H4 (cell line): ENCODE measurements around the gene MIPEP. TPM values are rescaled to one million over a fixed set of nuclear protein-coding genes. Genes with fewer than 3 reads are reported as not detected.
"Not testable (repeated sequence)": the region's sequence is repeated elsewhere in the genome, so short reads cannot be mapped to it uniquely, and the experiment has no call there.

Experiments used
- DNase-seq: peaks from one replicate; pipeline ENCODE4 v3.0.0-alpha.2; 2015; ENCODE audit warnings: low spot score
- total RNA-seq: library from RNA; depleted of rRNA; stranded (reverse); fragments of >200 nt; shearing (Covaris generic); gene quantifications from 2 replicates; pipeline ENCODE4 v1.2.3, GENCODE V29; 2014

Gene MIPEP
- total RNA-seq, 1 experiment from 2014 or later, result 11.2 TPM

DNA sequence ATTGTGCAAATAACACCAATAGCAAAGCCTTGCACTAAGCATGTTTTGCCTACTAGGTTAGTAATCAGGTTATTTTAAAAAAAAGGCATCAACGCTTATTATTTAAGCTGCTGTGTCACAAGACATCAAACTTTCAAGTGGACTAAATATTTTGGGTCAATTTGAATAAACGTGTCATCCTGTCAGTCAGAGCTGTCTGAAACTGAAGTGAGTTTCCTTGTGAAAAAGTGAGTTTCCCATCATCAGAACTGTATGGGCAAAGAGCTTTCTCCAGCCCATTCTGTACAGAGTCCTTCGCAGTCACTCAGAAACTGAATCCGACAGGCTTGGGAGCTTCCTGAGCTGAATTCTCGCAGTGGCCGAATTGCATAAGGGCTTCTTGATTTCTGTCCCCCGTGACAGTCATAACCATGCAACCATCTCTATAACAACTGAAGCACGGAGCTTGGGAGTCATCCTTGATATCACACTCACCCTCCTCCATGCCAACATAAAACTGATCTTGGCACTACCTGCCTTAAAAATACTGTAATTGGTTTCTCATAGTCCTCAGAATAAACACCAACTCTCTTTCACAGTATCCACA lies 139.8 kb downstream of the MIPEP start:
- DNase-seq, result no peak

DNA sequence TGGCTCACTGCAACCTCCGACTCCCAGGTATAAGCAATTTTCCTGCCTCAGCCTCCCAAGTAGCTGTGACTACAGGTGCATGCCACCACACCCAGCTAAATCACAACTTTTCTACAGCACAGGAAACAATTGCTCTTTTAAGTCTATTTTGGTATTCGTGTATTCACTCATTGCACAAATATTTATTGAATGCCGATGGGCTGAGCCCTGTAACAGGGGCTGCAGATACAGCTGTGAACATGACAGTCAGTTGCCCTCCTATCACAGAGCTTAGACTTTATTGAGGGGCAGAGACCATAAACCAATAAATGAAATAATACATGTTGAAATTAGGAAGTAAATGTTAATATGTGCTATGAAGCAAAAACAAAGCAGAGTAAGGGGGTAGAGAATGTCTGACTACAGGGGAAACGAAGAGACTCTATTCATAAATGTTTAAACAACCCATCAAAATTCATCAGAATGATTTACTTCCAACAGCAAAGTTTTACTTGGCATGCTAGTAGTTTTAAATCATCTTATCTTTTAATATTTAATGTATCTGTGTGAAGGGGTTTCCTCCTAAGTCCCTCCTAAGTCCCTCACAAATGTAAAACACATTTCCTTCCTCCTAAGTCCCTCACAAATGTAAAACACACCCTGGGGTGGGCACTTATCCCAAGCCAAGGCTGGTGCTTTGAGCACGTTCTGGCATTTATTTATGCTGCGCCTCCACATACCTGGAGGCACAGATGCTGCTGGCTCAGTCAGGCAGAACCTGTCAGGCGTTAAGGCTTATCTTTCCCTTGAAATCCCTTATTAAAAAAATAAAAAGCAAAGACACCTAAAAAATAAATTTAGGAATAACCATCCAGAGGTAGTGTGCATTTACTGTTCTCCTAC lies 140.8 kb downstream of the MIPEP start:
- DNase-seq, result no peak

DNA sequence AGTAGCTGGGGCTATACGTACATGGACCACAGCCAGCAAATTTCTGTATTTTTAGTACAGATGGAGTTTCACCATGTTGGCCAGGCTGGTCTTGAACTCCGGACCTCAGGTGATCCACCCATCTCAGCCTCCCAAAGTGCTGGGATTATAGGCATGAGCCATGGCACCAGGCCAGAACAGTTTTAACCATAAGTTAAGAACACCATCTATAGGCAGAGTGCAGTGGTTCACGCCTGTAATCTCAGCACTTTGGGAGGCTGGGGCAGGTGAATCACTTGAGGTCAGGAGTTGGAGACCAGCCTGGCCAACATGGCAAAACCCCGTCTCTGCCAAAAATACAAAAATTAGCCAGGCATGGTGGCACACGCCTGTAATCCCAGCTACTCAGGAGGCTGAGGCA lies 143.1 kb downstream of the MIPEP start:
- not testable (repeated sequence) for DNase-seq

DNA sequence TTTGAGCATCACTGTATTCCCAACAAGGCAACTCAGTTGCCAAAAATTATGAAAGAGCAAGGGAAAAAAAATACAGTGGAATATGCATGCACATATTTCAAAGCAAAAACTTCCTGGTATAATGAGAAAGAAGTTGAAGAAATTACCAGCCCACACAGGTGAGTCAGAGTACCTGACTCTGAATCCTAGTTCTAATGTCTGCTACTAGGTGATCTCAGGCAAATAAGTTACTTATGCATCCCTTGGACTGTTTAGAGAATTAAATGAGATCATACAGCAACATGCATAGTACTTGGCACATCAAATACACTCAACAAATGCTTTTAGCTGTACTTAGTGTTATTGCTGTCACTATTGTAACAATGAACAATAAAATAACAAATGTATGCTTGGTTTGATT lies 144.9 kb downstream of the MIPEP start:
- no peak for DNase-seq

DNA sequence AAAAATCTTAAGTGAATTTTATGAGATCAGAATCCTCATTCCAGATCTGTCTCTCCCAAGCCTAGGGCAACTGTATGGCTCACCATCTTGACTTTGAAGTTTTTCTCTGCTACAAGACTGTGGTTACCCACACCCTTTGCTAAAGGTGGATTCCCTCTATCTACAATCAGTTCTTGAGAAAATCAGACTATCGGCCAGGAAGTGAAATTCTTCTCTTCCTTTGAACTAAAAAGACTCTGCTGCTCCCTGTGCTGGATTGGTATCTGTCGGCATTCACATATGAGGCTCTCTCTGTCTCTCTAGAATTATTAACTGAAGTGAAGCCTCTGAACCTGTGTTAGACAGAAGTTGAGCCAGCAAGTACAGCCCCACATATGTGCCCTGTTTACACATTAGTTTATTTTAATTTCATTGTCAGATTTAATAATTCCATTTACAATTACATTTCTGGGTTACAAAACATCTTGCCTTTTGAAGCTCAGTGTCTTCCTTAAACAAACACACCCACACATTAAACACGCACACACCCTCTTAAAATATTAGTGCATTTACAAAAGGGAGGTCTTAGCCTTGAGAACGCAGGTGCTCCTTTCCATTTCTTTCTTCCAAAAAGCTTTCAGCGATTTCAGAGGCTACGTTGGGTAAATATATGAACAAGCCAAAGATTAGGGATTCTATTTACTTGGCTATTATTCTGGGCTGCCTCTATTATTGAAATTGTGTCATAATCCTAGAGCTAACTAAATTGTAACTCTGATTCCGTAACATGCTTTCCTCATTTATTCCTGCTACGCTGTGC lies 145.7 kb downstream of the MIPEP start:
- DNase-seq, result no peak

DNA sequence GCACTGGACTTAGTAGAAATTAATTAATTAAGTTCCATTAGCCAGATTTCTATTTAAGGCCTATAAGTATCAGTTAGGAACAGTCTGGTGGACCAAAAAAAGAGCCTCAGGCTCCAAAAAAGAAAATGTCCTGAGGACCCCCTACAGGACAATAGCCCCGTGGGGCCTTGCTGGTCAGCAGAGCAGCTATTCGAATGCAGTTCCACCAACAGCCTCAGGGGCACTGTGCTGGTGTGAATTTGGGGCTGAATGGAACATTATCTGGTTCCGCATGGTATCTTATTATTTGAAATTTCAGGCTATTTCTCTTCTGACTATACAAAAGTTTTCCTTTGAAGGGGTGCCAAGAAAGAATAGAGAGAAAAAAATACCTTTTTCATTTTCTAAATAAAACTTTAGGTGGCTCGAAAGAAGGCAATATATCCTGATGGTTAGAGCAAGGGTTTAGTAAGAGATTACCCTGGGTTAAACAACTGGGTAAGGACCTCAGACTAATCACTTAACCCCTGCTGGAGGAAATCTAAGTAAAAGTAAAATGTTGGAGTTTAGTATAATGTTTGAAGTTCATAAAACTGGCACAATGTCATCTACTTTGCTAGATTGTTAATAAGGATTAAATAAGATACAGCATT lies 147.2 kb downstream of the MIPEP start:
- DNase-seq, result no peak

DNA sequence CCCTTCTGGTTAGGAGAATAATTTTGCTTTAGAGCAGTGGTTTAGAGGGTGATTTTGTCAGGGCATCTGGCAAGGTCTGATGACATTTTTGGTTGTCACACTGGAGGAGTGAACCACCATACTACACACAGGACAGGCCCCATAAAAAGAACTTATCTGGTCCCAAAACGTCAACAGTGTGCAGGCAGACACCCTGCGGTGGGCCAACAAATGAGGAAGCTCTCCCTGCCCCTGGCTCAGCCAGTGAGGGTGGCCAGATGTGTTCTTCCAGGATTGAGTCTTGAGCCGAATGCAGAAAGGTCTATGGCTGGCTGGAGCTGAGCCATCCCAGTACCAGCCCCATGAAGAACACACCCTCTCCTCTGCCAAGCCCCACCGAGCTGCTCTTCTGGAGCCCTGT lies 149.2 kb downstream of the MIPEP start:
- no peak for DNase-seq

DNA sequence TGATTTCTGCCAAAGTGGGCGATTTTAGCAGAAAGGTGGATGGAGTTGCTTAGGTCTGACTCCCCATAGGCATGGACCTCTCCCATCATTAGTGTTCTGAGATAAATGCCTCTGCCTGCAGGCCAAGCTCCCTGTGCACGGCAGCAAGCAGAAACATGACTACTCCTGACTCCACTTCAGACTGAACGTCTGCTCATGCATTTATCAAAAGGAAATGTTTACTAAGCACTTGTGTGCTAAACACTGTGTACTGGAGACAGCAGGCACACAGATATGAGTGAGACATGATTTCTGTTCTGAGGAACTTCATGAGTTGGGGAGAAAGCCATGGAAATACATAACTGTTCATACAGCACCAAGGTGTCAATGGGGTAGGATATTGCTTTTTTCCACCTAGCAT lies 149.6 kb downstream of the MIPEP start:
- no peak for DNase-seq

DNA sequence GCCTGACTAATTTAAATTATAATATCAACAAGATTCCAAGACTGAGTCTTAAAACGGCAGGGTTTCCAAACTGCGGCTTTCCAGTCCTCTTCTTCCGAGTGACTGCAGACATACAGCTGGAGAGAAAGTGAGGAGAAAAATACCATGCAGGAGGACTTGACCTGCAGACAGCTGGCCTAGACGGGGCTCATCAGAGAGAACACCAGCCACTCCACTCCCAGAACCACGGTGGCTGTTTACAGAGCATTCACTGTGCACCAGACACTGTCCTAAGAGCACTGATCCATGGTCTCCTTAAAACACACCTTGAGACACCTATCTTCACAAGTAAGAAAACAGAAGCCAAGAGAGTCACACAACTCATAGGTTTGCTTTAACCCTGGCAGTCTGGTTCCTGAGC lies 152.7 kb downstream of the MIPEP start:
- no peak for DNase-seq

DNA sequence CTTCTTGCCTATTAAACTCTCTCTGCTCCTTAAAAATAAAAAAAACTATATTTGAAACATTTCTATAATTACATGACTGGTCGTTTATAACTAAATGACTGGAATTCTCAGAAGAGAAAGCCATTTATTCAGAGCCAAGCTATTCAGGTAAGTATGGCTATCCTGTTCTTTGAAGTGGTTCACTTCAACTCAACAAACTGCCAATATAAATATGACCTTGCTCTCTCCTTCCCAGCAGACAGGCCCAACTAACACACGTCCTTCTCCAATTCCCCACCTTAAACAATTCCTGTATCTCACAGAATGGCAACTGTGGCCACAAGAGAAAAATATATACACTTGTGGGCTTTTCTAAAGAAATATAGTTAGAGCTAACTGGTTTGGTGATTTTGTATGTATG lies 153.9 kb downstream of the MIPEP start:
- DNase-seq, result no peak

DNA sequence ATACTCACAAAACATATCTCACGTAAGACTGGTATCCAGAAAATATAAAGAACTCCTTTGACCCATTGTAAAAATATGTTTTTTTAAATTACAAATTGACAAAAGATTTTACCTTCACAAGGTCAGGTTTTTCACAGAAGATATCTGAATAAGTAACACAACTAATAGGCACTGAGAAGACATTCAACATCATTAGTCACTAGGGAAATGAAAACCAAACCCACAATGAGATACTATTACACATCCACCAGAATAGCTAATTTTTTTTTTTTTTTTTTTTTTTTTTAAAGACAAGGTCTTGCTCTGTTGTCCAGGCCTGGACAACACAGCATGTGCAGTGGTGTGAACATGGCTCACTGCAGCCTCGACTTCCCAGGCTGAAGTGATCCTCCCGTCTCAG lies 157.5 kb downstream of the MIPEP start:
- no peak for DNase-seq

DNA sequence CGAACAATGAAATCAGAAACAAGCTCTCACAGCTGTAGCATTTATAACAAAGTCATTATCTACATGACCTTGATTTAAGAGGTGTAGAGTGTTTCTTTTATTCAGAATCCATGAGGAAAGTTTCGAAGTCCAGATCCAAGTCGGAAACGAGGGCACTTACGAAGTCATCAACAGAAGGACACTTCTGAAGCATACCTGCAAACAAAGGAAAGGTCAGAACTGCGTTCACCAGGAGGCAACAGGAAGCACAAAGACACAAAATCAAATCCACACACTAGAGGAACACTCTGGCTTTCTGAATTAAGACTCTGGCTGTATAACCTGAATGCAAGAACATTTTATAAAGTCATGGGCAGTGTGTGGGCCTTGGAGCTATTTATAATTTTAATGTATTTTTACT lies 158.9 kb downstream of the MIPEP start:
- DNase-seq, result no peak

DNA sequence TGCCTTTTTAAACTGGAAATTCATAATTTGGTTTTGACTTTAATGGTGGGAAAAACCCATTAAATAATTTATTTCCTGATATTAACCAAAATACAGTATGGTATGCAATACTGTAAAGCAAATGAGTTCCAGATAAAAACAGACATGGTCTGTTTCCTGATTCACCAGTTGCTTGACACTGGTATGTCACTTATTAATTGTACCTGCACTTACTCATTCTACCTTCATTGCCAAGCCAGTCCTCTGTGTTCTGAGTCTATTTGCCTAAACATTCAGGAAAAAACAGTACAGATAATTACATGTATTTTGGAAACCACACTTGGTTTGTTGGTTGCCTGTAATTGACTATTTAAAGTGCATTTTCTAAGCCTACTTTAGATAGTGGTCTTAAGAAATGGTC lies 159.7 kb downstream of the MIPEP start:
- no peak for DNase-seq

DNA sequence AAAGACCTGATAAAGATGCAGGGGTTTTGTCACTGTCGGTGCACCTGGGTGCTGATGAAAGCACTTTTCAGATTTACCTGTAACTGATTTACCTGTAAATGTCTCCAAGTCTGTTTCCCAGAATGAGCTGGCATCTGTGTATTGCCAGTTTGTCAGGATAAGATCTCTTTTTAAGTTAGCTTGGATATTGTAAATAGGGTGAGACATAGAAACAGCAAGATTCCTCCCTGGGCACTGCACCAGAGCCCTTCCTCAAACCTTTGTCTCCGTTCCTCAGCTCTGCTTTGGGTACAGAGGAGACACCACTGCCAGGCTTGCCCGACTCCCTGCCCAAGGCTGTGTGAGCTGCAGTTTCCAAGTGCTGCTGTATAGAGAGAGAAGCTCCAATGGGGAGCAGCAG lies 160.4 kb downstream of the MIPEP start:
- no peak for DNase-seq

DNA sequence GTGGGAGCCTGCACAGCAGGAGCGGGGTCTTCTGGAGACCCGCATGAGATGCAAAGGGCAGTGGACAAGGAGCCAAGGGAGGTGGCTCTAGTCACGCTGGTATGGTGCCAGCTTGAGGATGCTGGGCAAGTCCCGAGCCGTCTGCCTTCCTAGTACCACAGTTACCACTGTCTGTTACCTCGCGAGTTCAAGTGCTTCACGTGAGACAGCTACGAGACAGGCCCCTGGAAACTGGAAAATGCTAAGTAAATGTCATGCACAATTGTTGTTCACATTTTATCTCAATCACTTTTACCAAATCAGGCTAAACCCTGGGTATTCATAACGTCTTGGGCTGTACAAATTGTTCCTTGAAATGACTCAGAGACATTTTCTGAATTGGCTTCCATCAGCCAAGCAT lies 163.3 kb downstream of the MIPEP start:
- DNase-seq, result no peak

DNA sequence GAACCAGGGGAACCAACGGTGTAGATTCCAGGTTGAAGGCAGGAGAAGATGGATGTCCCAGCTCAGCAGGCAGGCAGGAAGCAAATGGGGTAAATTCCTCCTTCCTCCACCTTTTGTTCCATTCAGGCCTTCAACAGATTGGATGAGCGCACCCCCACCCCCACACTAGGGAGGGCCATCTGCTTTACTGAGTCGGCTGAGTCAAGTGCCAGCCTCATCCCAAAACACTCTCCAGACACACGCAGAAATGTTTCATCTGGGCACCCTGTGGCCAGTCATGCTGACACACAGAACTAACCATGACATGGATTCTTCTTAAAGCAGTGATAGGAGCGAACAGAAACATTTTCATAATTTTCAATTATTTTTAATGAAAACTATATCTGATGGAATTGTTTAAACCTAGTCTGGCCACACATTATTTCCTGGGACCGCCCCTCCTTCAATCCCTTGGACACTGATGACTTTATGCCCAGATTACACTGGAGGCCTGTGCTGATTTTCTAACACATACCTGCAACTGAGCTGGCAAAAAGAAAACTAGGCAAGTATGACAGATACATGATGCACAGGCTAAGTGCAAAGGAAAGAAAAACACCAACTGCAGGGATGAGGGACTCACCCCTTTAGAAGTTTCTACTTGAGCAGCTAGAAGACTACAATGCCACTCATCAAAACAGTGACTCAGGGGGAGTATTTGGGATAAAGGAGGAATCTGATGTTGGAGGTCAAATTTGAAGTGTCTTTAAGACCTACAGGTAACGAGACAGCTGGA lies 164.8 kb downstream of the MIPEP start:
- no peak for DNase-seq

DNA sequence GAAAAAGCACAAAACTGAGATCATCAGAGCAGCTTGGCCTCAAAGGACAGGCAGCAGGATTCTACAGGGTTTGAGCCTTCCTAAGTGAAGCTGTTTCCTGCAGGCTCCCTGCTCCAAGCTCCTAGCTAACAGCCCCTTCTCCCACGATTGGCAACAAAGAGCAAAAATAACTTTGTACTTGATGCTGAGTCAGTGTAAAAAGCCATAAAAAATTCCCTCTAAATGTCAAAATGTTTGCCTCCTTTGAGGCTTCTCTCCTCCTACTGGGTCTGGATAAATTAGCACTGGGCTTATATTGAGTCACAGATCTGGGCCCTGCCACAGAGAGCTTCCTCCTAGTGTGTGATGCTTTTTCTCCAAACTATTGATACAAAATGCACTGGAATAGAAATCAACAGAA lies 165.7 kb downstream of the MIPEP start:
- no peak for DNase-seq

DNA sequence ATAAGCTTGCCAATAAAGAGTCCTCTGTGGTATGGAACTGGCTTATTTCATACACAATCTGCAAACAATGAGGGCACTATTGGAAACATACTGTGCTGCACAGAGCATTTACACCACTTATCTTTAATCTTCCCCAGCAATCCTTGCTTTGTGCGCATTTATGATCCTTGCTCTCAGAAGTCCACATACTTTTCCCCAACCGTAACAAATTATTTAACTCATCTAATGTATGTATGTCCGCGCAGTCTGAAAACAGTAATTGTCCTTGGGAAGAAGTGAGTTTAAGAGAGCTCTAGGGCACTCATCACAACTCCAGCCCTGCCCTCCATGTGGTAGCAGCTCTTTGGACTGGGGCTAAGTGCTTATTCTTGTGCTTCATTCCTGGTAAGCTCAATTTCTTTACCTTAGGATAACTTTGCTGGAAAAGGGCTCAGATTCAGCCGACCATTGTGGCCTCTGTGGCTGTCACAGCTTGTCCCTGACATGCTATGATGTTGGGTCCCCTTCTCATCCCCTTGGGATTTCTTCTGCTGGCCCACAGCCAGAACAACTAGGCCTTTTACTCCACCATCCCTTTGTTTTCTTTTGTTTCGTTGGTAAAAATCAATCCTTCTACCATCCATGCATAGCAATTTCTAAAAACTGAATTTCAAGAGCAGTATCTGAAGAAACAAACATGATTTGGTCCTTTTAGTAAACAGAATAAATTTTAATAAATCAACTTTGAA lies 166.3 kb downstream of the MIPEP start:
- no peak for DNase-seq

DNA sequence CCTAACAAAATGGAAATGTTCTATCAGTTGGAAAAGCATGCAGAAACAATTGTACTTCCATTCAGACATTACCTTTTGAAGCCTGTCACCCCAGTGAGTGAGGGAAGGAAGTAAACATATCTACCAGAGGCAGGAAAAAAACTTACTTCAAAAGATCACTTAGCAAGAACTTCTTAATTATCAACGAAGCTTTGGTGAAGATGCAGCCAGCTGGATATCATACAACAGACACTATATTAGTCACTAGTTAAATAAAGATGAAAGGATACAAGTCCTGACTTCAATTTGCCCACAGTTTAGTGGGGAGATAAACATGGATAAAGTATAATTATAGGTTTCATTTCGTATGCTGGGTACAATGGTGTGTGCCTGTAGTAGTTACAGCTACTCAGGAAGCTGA lies 170.2 kb downstream of the MIPEP start:
- no peak for DNase-seq

DNA sequence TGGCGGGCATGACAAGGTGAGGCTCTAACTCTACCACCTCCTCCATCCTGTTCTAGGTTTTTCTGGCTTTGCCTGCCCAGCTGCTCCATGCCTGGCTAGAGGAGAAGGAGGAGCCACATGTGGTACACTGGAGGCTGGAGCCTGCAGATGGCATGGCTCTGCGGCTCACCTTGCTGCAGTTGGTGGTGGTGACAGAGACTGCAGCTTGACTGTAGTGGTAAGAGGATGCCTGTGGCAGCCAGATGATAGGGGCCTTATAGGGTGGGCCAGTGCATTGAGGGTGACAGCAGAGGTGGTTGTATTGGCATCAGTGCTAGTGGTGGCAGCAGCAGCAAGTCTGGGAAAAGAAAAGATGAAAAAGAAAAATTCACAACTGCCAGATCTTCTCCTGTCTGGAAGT lies 172.8 kb downstream of the MIPEP start:
- no peak for DNase-seq

DNA sequence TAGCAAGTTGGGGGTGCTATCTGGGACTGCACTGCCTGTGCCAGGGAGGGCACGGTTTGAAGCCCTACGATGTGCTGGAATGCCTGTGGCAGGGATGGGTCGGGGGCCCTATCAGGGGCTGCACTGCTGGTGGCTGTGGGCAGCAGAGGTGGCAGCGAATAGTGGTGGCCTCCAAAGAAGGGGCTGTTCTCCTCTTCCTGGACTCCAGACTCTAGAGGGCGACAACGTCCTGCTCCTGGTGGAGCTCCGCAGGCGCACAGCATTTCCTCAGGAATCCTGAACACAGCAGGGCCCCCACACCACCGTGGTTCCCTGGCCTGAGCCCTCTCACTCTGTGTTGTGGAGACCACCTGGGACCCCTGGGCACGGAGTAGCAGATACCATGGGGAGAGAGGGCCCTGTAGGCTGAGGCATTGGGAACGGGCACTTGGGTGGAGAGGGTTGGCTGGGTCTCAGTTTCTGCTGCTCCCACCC lies 173.4 kb downstream of the MIPEP start:
- peak; percentile 9 for DNase-seq
